NK-92 (cell line): Measurements from ENCODE around the gene PTBP3.
"Not testable (repeated sequence)": the region's sequence is repeated elsewhere in the genome, so short reads cannot be mapped to it uniquely, and the experiment has no call there.

Experiments used
- DNase-seq: peaks from one replicate; lab custom pipeline; 2025; ENCODE audit not compliant: unreplicated experiment; lab: John Stamatoyannopoulos, UW

Gene PTBP3

GRCh38 chr9:112273876-112274275, 59.5 kb downstream of the PTBP3 start:
- no peak for DNase-seq

- DNase-seq, result no peak
Measured at GRCh38 chr9:112271466-112272098, 61.8 kb downstream of the PTBP3 start.

- no peak for DNase-seq
Measured at GRCh38 chr9:112268413-112268812, 65.0 kb downstream of the PTBP3 start.

- DNase-seq, result not testable (repeated sequence)
Measured at GRCh38 chr9:112267086-112267485, 66.3 kb downstream of the PTBP3 start.

- no peak for DNase-seq
Measured at GRCh38 chr9:112265391-112265790, 68.0 kb downstream of the PTBP3 start.

- no peak for DNase-seq
Measured at GRCh38 chr9:112262577-112262976, 70.8 kb downstream of the PTBP3 start.

- no peak for DNase-seq
Measured at GRCh38 chr9:112261133-112261532, 72.3 kb downstream of the PTBP3 start.

- DNase-seq, result no peak
Measured at GRCh38 chr9:112258106-112258505, 75.3 kb downstream of the PTBP3 start.

GRCh38 chr9:112252194-112252593, 81.2 kb downstream of the PTBP3 start:
- DNase-seq, result no peak

GRCh38 chr9:112249277-112249676, 84.1 kb downstream of the PTBP3 start:
- no peak for DNase-seq

- DNase-seq, result no peak
Measured at GRCh38 chr9:112248722-112249121, 84.7 kb downstream of the PTBP3 start.

GRCh38 chr9:112247090-112247489, 86.3 kb downstream of the PTBP3 start:
- no peak for DNase-seq

GRCh38 chr9:112245126-112245525, 88.3 kb downstream of the PTBP3 start:
- DNase-seq, result no peak

GRCh38 chr9:112242147-112242804, 91.1 kb downstream of the PTBP3 start:
- DNase-seq, result no peak

- DNase-seq, result no peak
Measured at GRCh38 chr9:112241491-112241890, 91.9 kb downstream of the PTBP3 start.

- no peak for DNase-seq
Measured at GRCh38 chr9:112239708-112240107, 93.7 kb downstream of the PTBP3 start.

GRCh38 chr9:112239284-112239683, 94.1 kb downstream of the PTBP3 start:
- DNase-seq, result no peak

- DNase-seq, result no peak
Measured at GRCh38 chr9:112234779-112235178, 98.6 kb downstream of the PTBP3 start.

- no peak for DNase-seq
Measured at GRCh38 chr9:112233769-112234168, 99.7 kb downstream of the PTBP3 start.

GRCh38 chr9:112232233-112232632, 101.2 kb downstream of the PTBP3 start:
- no peak for DNase-seq

GRCh38 chr9:112226091-112226490, 107.3 kb downstream of the PTBP3 start:
- no peak for DNase-seq

GRCh38 chr9:112224401-112225289, 108.8 kb downstream of the PTBP3 start:
- DNase-seq, result no peak
